Endodermal cell (in vitro differentiated cells): ENCODE results near the gene USP48. TPM values are rescaled to one million over a fixed set of nuclear protein-coding genes. Genes with fewer than 3 reads are reported as not detected.

ENCODE experiments used
- DNase-seq: peaks from one replicate; pipeline ENCODE4 v3.0.0-alpha.2; 2017
- H3K27ac ChIP-seq: 2 replicates; pipeline ENCODE4 v1.5.1; 2013; ENCODE audit warnings: mild to moderate bottlenecking, low read depth, low read length, moderate library complexity
- H3K27me3 ChIP-seq: 2 replicates; pipeline ENCODE4 v1.6.1; 2013; ENCODE audit warnings: mild to moderate bottlenecking, low read length, moderate library complexity; ENCODE audit not compliant: insufficient read depth, control insufficient read depth, poor library complexity, severe bottlenecking
- H3K36me3 ChIP-seq: 2 replicates; pipeline ENCODE4 v1.7.0; 2013; ENCODE audit warnings: mild to moderate bottlenecking, low read length, moderate library complexity; ENCODE audit not compliant: control insufficient read depth, insufficient read depth
- H3K4me1 ChIP-seq: one replicate; pipeline ENCODE4 v1.7.0; 2013; ENCODE audit warnings: low read length; ENCODE audit not compliant: control insufficient read depth, insufficient read depth
- H3K4me3 ChIP-seq: 2 replicates; pipeline ENCODE4 v1.5.1; 2013; ENCODE audit warnings: mild to moderate bottlenecking, low read length, moderate library complexity
- H3K9ac ChIP-seq: 2 replicates; pipeline ENCODE4 v1.6.1; 2013; ENCODE audit warnings: mild to moderate bottlenecking, low read length, moderate library complexity; ENCODE audit not compliant: poor library complexity, severe bottlenecking; ENCODE audit errors: extremely low read depth
- H3K9me3 ChIP-seq: 2 replicates; pipeline ENCODE4 v1.6.1; 2013; ENCODE audit warnings: mild to moderate bottlenecking, low read length, moderate library complexity; ENCODE audit not compliant: control insufficient read depth
- H3K27ac Mint-ChIP-seq: 2 replicates; pipeline ENCODE4 v1.8.0; 2020; ENCODE audit warnings: mixed read lengths
- H3K27me3 Mint-ChIP-seq: 2 replicates; pipeline ENCODE4 v1.8.0; 2021; ENCODE audit warnings: mild to moderate bottlenecking, mixed read lengths; ENCODE audit not compliant: insufficient read depth
- H3K36me3 Mint-ChIP-seq: 2 replicates; pipeline ENCODE4 v1.8.0; 2020; ENCODE audit warnings: low read depth, mixed read lengths
- H3K4me1 Mint-ChIP-seq: 2 replicates; pipeline ENCODE4 v1.8.0; 2020; ENCODE audit warnings: mixed read lengths
- H3K4me3 Mint-ChIP-seq: 2 replicates; pipeline ENCODE4 v1.8.0; 2020; ENCODE audit warnings: mild to moderate bottlenecking, moderate library complexity, mixed read lengths
- H3K9me3 Mint-ChIP-seq: 2 replicates; pipeline ENCODE4 v1.8.0; 2020; ENCODE audit warnings: mild to moderate bottlenecking, mixed read lengths
- CTCF ChIP-seq: fragments of 200-600 bp; sonication (generic); conservative IDR thresholded peaks from 2 replicates; pipeline ENCODE4 v1.5.0; 2021; ENCODE audit warnings: antibody characterized with exemption, mild to moderate bottlenecking
- WGBS, 2 experiments: methylation state at CpG; one replicate each; pipeline versions ENCODE4 v1.1.5 to v1.1.7; 2013; ENCODE audit warnings: missing lambda C conversion rate in 2 of 2, mixed read lengths in 1 of 2; ENCODE audit not compliant: insufficient coverage in 1 of 2, insufficient read length in 1 of 2; 5-methylcytosine and 5-hydroxymethylcytosine counted together
- total RNA-seq, 2 donors: library from RNA; stranded (reverse); fragmentation: NEBNext Ultra II Directional in 1 of 2; extraction: Animal tissue kit (Norgen Biotek cat#: 25700) in 1 of 2; gene quantifications; 2 replicates in 1 of 2; 3 replicates in 1 of 2; pipeline ENCODE4 v1.2.1, GENCODE V29; 2021

USP48 gene
- total RNA-seq, 2 donors from 2014 or later, result 73.8 to 78.6 TPM

- Histone ChIP-seq H3K4me1 (no peaks in the 10 kb centered on the region), H3K27me3 (no peaks in the 10 kb centered on the region), H3K4me3 (no peak overlapping the region), H3K36me3 (peaks cover 72% of the 10 kb centered on the region), H3K9ac (no peak overlapping the region), H3K27ac (no peak overlapping the region), H3K9me3 (no peaks in the 10 kb centered on the region)
- Mint-ChIP-seq H3K36me3 (peaks cover 53% of the 10 kb centered on the region), H3K4me1 (peaks cover 15% of the 10 kb centered on the region), H3K27me3 (no peaks in the 10 kb centered on the region), H3K9me3 (no peaks in the 10 kb centered on the region), H3K27ac (no peak overlapping the region), H3K4me3 (no peak overlapping the region)
- no peak for TF ChIP-seq CTCF
- WGBS, 2 experiments, result 97% methylated on average over 5 to 6 of the region's 6 CpGs
- no peak for DNase-seq
These were observed 81.5 kb downstream of the USP48 start for GRCh38 chr1:21701401-21701800.

DNA sequence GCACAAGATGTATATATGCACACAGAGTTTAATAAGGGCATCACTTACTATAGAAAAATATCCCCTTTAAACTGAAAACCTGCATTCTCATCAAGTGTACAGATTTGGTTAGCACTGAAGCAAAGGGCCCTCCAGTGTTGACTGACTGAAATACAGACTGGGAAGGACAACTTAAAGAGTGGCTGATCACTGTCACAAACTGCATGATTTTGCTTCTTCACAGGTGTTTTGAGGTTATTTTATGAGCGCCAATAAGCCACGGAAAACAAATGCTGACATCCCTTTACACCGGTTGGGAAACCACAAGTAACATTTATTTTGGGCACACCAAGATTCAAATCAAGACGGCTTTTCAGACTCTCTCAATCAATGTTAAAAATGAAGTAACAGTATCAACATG lies 82.9 kb downstream of the USP48 start:
- TF ChIP-seq CTCF, result no peak
- no peak overlapping the region for H3K27ac ChIP-seq
- Mint-ChIP-seq H3K9me3 (no peaks in the 10 kb centered on the region), H3K27me3 (no peaks in the 10 kb centered on the region), H3K4me3 (no peak overlapping the region), H3K4me1 (peaks cover 4% of the 10 kb centered on the region), H3K36me3 (peaks cover 56% of the 10 kb centered on the region), H3K27ac (no peak overlapping the region)
- DNase-seq, result no peak
- no peak overlapping the region for H3K9ac ChIP-seq
- no peaks in the 10 kb centered on the region for H3K9me3 ChIP-seq
- H3K36me3 ChIP-seq, result peaks cover 66% of the 10 kb centered on the region
- 87 to 95% methylated on average over 4 of the region's 4 CpGs for WGBS, 2 experiments
- no peaks in the 10 kb centered on the region for H3K4me1 ChIP-seq
- no peak overlapping the region for H3K4me3 ChIP-seq
- no peaks in the 10 kb centered on the region for H3K27me3 ChIP-seq

DNA sequence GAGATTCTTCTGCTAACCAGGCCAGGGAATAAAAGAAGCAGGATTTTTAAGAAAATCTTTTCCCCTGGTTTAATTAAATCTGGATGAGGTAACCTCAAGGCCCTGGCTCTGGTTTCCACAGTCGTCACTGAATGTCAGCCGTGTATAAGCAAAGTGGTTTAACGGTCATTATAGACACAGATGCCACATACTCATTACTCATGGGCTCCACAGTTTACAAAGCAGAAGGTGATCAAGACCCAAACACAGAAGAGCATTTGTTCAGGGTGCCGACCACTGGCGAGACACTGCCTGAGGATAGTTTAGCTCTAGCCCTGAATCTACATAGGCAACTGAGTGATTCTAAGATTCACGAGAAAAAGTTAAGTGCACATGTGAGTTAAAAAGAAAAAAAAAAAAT lies 86.0 kb downstream of the USP48 start:
- Histone ChIP-seq H3K27me3 (no peaks in the 10 kb centered on the region), H3K9ac (no peak overlapping the region), H3K36me3 (peaks cover 62% of the 10 kb centered on the region), H3K9me3 (no peaks in the 10 kb centered on the region), H3K27ac (no peak overlapping the region), H3K4me3 (no peak overlapping the region), H3K4me1 (no peaks in the 10 kb centered on the region)
- Mint-ChIP-seq H3K4me3 (no peak overlapping the region), H3K27me3 (no peaks in the 10 kb centered on the region), H3K4me1 (no peaks in the 10 kb centered on the region), H3K27ac (peak overlapping the region; percentile 24), H3K36me3 (peaks cover 65% of the 10 kb centered on the region), H3K9me3 (no peaks in the 10 kb centered on the region)
- no peak for DNase-seq
- TF ChIP-seq CTCF, result no peak
- 85 to 92% methylated on average over 4 to 6 of the region's 6 CpGs for WGBS, 2 experiments
